Measurements from ENCODE around the gene KRT1.

DNA sequence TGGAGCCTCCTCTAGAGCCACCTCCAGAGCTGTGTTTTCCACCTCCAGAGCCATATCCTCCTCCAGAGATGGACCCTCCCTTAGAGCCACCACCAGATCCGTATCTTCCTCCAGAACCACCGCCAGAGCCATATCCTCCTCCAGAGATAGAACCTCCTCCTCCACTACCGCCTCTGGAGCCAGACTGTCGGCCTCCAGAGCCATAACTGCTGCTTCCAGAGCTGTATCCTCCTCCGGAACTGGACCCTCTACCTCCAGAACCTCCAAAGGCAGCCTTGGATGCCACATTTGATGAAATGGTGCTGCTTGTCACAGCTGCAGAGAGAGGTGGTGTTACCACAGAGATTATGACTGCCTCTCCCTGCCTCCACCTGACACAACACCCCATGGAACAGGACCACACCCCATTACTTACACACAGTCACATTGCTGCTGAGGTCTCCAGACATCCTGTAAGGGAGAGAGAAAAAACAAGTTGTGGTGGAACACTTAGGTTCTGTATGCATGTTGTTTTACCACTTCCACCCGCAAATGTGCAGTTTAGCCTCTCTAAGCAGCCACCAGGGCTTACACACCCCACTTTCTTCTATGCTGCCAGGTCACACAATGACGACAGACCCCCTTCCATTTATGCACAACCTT, 35.0 kb downstream of the KRT1 start:
- TF ChIP-seq POLR2A (IDR thresholded peaks at IDR 0.05; ENCODE audit: low read depth, low read length): no peak
- TF ChIP-seq POLR2AphosphoS5 (IDR thresholded peaks at IDR 0.05; ENCODE audit: low read depth, low read length): no peak
- no peak for TF ChIP-seq TAF1 (IDR thresholded peaks at IDR 0.05; ENCODE audit: borderline replicate concordance, low read depth, low read length)
